Measurements from ENCODE around the gene TTK.

Gene TTK

DNA sequence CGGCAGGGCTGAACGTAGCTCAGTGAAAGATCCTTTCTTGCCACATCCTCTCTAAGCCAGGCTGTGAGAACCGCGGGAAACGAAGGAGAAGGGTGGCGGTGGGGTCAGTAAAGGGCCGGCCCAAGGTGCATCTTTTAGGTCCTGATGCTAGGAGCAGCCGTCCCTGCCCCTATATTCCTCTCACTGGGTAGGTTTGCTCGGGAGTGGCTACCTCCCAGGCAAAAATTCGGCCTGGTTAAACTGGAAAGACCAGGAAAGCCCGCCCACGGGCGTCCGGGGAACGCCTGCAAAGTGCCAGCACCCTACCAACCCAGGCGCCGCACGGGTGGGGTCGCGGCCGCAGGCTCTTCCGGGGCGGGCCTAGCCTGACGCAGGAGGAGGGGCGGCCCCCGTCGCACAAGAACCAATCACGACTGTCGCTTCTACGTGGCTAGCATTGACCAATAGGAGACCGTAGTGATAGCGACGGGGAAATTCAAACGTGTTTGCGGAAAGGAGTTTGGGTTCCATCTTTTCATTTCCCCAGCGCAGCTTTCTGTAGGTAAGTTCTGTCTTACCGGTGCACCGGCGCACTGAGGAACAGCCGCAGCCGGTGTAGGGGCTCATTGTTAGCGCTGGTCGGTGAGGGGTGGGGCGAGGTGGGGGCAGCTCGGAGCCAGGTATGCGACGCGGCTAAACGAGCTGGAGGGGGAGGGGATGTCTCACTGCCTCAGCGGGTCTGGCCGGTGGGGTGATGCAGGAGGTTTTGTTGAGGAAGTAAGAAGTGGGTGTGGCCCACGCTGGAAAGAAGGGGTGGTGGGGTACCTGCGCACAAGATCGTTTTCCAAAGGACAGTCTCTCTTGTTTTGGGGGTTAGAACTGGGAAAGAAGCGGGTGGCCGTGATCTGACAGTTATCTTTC, at the start of gene TTK:
Gene TTK (plus strand): TSS at position 477 of the 900 bp plus-strand sequence. CDS start 1,195 bp downstream, outside the sequence.
- DNase-seq = peak; percentile 94

DNA sequence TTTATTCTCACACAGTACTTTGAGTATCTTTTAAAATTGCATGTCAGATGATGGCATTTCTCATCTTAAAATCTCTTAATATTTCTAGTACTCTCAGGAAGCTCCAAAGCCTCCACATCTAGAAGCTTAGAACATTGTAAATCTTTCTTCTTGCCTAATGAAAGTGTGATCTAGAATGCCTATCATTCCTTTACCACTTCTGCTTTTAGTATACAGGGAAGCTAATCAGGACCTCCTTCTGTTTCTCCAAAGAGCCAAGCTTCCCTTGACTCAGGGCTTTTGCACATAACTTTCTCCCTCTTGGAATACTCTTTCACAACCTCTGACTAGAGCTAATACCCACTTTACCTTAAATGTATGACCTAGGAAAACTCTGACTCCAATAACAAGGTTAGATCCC, 49.6 kb upstream of the TTK start:
- no peak for DNase-seq

DNA sequence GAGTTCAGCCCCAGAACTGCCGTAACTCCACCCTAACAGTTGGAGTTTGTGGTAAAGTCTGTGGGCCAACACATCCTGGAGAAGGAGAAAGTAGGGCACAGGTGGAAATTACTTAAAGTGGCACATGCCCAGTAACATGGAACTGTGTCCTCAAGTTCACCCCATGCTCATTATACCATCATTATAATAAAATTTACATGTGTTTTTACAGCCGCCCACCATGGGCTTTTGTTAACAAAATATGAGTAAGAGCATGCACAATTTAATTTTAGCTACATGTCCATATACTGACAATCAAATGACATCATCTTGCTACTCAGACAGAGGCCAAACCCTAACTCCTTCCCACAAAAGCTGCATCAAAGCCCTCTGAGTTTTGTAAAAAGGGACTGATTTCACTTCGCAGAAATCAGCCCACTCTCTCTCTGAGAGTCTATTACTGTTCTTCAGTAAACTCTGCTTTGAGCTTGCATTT, 39.8 kb upstream of the TTK start:
- DNase-seq = peak in 1 of 2 donors; percentile 53

DNA sequence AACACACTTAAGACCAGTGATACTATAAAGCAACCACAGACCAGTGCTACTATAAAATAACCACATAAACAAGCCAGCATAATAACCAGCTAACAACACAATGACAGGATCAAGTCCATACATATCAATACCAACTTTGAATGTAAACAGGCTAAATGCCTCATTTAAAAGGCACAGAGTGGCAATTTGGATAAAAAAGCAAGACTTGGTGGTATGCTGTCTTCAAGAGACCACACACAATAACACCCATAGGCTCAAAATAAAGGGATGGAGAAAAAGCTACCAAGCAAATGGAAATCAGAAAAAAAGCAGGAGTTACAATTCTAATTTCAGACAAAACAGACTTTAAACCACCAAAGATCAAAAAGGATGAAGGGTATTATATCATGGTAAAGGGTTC, 37.3 kb upstream of the TTK start:
- no peak for DNase-seq

- DNase-seq = no peak
Observed at GRCh38 chr6:79969784-79970183, 34.7 kb upstream of the TTK start.

DNA sequence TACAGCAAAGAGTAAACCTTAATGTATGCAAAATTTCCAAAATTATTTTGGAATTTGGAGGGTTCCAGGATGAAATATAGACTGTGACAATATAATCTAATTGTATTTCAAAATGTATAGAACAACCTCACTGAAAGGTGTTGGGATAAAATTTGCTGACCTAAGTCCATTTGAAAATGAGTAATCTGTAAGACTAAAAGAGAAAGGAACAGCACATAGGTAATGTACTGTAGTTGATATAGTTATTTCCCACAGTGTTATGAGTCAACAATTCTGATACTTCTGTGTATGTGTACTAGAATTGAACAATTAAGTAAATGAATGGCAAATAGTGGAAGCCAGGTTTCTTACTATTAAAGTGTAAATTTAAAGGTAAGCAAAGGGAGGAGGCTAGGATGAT, 33.3 kb upstream of the TTK start:
- no peak for DNase-seq

DNA sequence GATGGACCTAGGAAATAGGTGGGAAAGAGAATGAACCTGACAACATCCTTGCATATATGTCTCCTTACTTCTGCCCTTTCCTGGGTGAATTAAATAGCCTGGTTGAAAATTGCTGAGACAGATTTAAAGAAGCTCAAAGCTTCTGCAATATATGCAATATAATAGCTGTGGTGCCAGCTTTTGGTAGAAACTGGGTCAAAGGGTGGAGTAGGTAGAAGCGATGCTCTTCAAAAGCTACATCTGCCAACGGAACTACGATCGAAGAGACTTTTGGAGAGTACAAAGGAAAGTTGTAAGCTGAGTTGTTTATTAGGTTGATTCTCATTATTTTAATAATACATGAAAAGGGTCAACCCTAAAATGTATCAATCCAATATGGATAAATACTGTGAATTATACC, 22.8 kb upstream of the TTK start:
- DNase-seq = peak in 1 of 2 donors; percentile 12

DNA sequence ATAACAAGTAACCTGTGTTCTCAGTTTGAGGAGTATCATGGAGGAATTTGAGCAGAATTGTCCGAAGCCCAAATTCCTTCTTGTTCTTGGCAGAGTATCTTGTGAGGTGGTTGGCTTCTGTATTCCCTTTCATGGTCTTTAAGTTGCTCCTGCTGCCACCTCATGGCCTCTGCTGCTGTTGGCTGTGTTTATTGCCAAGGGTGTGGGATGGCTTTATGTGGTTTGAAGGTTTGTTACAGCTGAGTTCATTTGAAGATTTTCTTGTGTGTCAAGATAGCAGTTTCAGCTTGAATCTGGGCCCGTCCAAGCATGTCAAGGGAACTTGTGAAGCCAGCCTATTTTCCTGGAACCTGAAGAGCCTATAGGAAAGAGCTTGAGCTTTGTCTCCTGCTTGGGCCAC, 20.2 kb upstream of the TTK start:
- peak in 1 of 2 donors; percentile 35 for DNase-seq

DNA sequence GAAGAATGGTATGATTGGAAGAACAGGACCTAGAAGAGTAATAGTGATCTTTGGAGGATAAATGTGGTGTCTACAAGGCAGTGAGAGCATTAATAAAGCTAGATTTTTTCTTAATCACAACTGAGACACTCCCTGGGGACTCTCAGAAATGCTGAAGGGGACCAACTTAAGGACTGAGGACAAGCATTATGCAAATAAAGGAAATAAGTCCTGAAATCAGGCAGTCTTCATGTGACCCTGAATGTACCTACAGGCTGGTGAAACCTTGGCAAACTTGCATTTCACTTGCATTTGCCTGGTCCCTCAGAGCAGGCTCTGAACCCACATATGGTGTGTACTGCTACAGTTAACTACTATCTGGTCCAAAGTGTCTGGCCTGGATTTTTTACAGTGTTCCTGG, 19.3 kb upstream of the TTK start:
- DNase-seq = no peak

GRCh38 chr6:79989641-79990040, 14.8 kb upstream of the TTK start:
- no peak for DNase-seq

DNA sequence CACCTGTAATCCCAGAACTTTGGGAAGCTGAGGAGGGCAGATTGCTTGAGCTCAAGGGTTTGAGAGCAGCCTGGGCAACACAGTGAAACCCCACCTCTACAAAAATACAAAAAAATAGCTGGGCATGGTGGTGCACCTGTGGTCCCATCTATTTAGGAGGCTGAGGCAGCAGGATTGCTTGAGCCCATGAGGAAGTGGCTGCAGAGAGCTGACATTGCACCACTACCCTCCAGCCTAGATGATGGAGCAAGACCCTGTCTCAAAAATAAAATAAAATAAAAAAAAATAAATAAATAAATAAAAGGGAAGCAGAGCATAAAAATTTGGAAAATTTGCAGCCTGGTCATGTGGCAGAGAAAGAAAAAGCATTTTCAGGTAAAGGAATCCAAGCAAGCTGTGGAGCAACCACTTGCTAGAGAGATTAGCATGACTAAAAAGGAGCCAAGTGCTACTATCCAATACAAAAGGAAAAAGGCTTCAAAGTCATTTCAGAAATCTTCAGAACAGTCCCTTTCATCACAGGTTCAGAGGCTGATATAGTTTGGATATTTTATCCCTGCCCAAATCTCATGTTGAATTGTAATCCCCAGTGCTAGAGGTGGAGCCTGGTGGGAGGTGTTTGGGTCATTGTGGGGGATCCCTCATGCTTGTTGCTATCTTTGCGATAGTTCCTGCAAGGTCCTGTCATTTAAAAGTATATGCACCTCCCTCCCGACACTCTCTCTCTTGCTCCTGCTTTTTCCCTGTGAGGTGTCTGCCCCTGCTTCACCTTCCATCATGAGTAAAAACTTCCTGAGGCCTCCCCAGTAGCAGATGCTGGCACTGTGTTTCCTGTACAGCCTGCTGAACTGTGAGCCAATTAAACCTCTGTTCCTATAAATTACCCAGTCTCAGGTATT, 11.2 kb upstream of the TTK start:
- DNase-seq = no peak

DNA sequence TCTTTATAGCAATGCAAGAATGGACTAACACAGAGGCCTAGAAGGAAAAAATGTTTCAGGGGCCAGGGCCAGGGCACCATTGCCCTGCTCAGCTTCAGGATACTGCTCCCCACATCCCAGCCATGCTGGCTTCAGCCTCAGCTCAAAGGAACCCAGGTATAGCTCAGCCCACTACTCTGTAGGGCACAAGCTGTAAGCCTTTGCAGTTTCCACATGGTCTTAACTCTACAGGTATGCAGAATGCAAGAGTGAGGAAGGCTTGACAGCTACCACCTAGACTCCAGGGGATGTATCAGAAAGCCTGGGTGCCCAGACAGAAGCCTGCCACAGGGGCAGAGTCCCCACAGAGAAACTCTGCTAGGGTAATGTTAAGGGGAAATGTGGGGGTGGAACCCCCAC, 10.5 kb upstream of the TTK start:
- no peak for DNase-seq

- no peak for DNase-seq
Observed at GRCh38 chr6:79997728-79998127, 6.7 kb upstream of the TTK start.

- DNase-seq = no peak
Observed at GRCh38 chr6:80001337-80001736, 3.1 kb upstream of the TTK start.

- peak; percentile 41 to 63 for DNase-seq
Observed at GRCh38 chr6:80003826-80004172, 650 bp upstream of the TTK start.

- no peak for DNase-seq
Observed at GRCh38 chr6:80005406-80005805, 957 bp downstream of the TTK start.

DNA sequence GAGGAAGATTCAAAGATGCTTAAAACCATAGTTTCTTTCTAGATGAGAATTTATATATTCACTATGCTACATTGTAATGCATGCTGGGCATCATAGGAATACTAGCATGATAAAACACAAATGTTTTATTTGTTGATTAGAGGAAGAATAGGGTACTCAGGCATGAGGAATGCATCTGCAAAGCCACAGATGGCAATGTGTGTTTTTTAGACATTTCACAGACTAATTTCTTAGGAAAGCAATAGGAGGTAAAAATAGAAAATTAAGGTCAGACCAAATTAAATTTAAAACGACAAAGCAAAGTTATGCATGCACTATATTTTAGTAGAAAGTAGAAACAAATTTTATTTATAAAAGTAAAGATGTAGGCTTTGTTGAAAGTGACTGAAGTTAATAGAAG, 2.1 kb downstream of the TTK start:
- no peak for DNase-seq

DNA sequence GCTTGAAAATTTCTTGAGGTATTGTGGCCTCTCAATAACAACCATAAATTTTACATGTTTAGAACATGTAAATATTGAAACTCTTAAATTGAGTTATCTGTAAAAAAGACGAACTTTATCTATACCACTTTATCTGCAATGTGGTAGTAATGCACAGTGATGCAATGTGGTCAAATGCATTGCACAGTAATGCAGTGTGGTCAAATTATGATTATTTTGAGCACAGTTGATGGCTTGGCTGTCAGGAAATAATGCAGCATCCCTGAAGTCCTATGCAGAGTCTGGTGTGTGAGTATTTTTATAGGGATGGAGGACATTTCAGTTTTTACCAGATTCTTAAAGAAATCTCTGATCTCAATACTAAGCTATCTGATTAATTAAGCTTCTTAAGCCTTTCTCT, 5.1 kb downstream of the TTK start:
- DNase-seq = no peak

DNA sequence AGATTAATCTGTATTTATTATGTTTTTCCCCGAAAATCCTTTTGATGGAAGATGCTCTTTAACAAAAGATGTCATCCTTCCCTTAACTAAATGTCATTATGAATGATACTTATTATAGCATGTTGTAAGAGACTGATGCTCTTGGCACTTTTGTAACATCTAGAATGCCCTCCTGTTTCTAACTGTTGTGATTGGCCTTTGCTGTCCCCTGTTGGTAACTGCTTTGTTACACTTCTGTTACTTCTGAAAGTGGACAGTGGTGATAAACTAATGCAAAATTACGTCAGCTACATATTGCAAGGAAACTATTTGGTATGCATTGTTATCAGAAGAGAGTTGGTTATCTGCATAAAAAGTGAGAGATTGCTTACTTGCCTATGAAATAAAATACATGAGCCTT, 5.8 kb downstream of the TTK start:
- DNase-seq = peak in 1 of 2 donors; percentile 22

DNA sequence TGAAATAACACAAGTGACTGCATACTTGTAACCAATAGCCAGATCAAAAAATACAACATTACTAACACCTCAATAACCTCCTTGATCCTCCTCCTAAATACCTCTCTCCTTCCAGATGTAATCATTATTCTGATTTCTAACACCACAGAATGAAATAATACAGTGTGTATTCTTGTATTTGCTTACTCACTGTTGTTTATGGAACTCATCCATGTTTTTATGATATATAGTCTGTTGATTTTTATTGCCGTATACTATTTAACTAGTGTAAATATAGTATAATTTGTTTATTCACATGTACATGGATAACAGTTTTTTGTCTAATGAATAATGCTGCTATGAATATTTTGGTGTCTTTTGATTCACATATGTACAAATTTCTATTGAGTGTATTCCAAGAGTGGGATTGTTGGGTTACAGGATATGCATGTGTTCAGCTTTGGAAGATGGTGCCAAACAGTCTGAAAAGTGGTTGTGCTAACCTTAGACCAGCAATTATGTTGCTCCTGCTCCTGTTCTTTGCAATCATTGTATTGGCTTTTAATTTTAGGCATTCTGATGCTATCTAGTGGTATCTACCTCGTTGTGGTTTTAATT, 11.5 kb downstream of the TTK start:
- no peak for DNase-seq

DNA sequence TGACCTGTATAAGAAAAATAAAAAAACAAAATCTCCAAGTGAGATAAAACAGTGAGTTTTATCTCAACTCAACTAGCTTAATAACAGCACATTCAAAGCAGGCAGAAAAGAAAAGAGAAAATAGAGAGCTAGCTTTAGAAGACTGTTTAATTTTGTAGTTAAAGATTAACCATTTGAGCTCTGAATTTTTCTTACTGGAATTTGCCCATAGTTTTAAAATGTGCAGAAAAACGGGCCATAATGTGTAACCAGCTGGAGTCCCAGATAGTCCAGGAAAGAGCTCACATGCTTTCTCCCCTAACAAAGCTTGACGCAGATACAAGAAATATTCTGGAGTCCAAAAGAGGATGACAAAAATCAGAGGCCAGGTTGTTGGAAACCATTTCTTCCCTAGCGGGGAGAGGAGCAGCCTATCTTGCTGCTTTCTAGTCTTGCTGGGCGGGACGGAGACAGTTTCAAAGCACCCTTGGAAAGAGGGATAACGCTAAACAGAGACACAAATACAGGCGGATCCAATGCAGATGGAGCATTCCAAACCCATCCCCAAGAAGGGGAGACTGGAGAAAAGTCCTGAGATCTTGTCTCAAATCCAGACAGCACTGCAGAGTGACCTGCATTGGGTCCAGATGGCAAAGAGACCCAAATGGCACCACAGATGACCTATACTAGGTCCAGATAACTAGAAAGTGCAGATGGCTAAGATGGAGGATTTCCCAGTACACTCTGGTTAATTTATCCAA, 16.1 kb downstream of the TTK start:
- no peak for DNase-seq

GRCh38 chr6:80021131-80021530, 16.7 kb downstream of the TTK start:
- DNase-seq = no peak

- DNase-seq = no peak
Observed at GRCh38 chr6:80021591-80021990, 17.1 kb downstream of the TTK start.
